Endothelial cell of umbilical vein (primary cell): ENCODE measurements around the gene TOR4A. TPM values are rescaled to one million over a fixed set of nuclear protein-coding genes. Genes with fewer than 3 reads are reported as not detected.

Experiments
- BruUV-seq: library from RNA; stranded (reverse); fragments of 400-500 nt; replicated peaks from 2 replicates; lab custom pipeline; 2021; lab: Mats Ljungman, UMichigan
- CTCF ChIA-PET: fragments of 300-600, 350-600 bp; sonication (Branson Sonifier 250); formaldehyde crosslinking; loops from one replicate; lab custom pipeline; 2021; ENCODE audit warnings: antibody characterized with exemption, inconsistent platforms; lab: Charles Lee
- POLR2A ChIA-PET: fragments of 300-600, 350-600 bp; sonication (Branson Sonifier 250); formaldehyde crosslinking; loops from one replicate; lab custom pipeline; 2021; ENCODE audit warnings: antibody characterized with exemption, inconsistent platforms; lab: Charles Lee
- DNase-seq: peaks from one replicate; pipeline ENCODE4 v3.0.0-alpha.2; 2011; ENCODE audit warnings: low read depth, low spot score
- FAIRE-seq: peaks from 2 replicates; lab custom pipeline; 2011; peaks lifted over from hg19 to GRCh38; lab: Jason Lieb, UNC
- H2AFZ ChIP-seq: 2 replicates; pipeline ENCODE4 v1.6.0; 2012; ENCODE audit warnings: low read depth, low read length, control low read depth, inconsistent platforms
- H3K27ac ChIP-seq: 2 replicates; pipeline ENCODE4 v1.5.1; 2011; ENCODE audit warnings: low read depth, mild to moderate bottlenecking, control low read depth, low read length, moderate library complexity; ENCODE audit not compliant: insufficient read depth
- H3K27me3 ChIP-seq, 2 experiments: 2 replicates each; pipeline versions ENCODE4 v1.6.0 to v1.6.1; 2011; ENCODE audit warnings: low read length in 2 of 2, mixed read lengths in 1 of 2; ENCODE audit not compliant: control insufficient read depth in 2 of 2, insufficient read depth in 2 of 2
- H3K36me3 ChIP-seq, 2 experiments: 2 replicates in 1 of 2; 3 replicates in 1 of 2; pipeline ENCODE4 v1.5.1; 2011; ENCODE audit warnings: low read length in 2 of 2, mild to moderate bottlenecking in 1 of 2, moderate library complexity in 1 of 2; ENCODE audit not compliant: control insufficient read depth in 2 of 2, insufficient read depth in 2 of 2; ENCODE audit errors: extremely low read depth in 1 of 2
- H3K4me1 ChIP-seq: 3 replicates; pipeline ENCODE4 v1.5.1; 2011; ENCODE audit warnings: mild to moderate bottlenecking, low read length; ENCODE audit not compliant: control insufficient read depth, insufficient read depth; ENCODE audit errors: extremely low read depth
- H3K4me2 ChIP-seq: 2 replicates; pipeline ENCODE4 v1.6.1; 2011; ENCODE audit warnings: low read length, control low read depth, mixed read lengths; ENCODE audit not compliant: insufficient read depth
- H3K4me3 ChIP-seq, 3 experiments: fragments of 200-600 bp in 1 of 3; sonication (generic), shearing (Covaris generic) in 1 of 3; replicated peaks in 1 of 3; 2 replicates each; pipeline ENCODE4 v1.5.1; 2011 to 2016; ENCODE audit warnings: control low read depth in 3 of 3, low read length in 3 of 3, mild to moderate bottlenecking in 2 of 3, inconsistent platforms in 1 of 3, low read depth in 1 of 3, moderate library complexity in 1 of 3; ENCODE audit not compliant: insufficient read depth in 1 of 3
- H3K79me2 ChIP-seq: 2 replicates; pipeline ENCODE4 v1.6.0; 2012; ENCODE audit warnings: low read length, inconsistent platforms; ENCODE audit not compliant: control insufficient read depth, insufficient read depth
- H3K9ac ChIP-seq: replicated peaks from 2 replicates; pipeline ENCODE3; 2011; ENCODE audit warnings: low read length, control low read depth; ENCODE audit not compliant: insufficient read depth; ENCODE audit errors: extremely low read depth
- H3K9me1 ChIP-seq: replicated peaks from 3 replicates; pipeline ENCODE4 v1.6.0; 2011; ENCODE audit warnings: mild to moderate bottlenecking, low read length; ENCODE audit not compliant: control insufficient read depth, insufficient read depth; ENCODE audit errors: extremely low read depth
- H3K9me3 ChIP-seq: replicated peaks from 2 replicates; pipeline ENCODE4 v1.5.1; 2012; ENCODE audit warnings: low read length, inconsistent platforms; ENCODE audit not compliant: control insufficient read depth, insufficient read depth
- H4K20me1 ChIP-seq: replicated peaks from 2 replicates; pipeline ENCODE3; 2011; ENCODE audit warnings: mild to moderate bottlenecking, low read length; ENCODE audit not compliant: control insufficient read depth, insufficient read depth; ENCODE audit errors: extremely low read depth
- EZH2 ChIP-seq: IDR thresholded peaks from 2 replicates; pipeline ENCODE4 v1.6.1; 2012; ENCODE audit warnings: borderline replicate concordance, low read depth, mild to moderate bottlenecking, moderate library complexity, low read length, inconsistent platforms; ENCODE audit not compliant: severe bottlenecking
- FOS ChIP-seq: IDR thresholded peaks from 2 replicates; pipeline ENCODE4 v1.6.1; 2011; ENCODE audit warnings: mild to moderate bottlenecking, low read length, moderate library complexity, borderline replicate concordance; ENCODE audit not compliant: insufficient read depth
- GATA2 ChIP-seq: IDR thresholded peaks from 2 replicates; pipeline ENCODE4 v1.7.0; 2011; ENCODE audit warnings: low read depth, mild to moderate bottlenecking, moderate library complexity, mixed read lengths, low read length; ENCODE audit not compliant: insufficient read length, insufficient read depth
- JUN ChIP-seq: IDR thresholded peaks from 2 replicates; pipeline ENCODE4 v1.6.1; 2011; ENCODE audit warnings: borderline replicate concordance, low read depth; ENCODE audit not compliant: insufficient read length, insufficient read depth
- MYC ChIP-seq: IDR thresholded peaks from one replicate; pipeline ENCODE4 v1.6.1; 2011; ENCODE audit warnings: mild to moderate bottlenecking, low read depth, low read length
- POLR2A ChIP-seq: IDR thresholded peaks from 2 replicates; pipeline ENCODE4 v1.6.1; 2012; ENCODE audit warnings: low read depth, mild to moderate bottlenecking, control low read depth, low read length
- POLR2AphosphoS5 ChIP-seq: IDR thresholded peaks from 2 replicates; pipeline ENCODE4 v1.6.1; 2012; ENCODE audit warnings: low read depth, mild to moderate bottlenecking, control low read depth, low read length, moderate library complexity; ENCODE audit not compliant: insufficient read depth
- dilution Hi-C: fragments of 300-500 bp; cut with MboI; formaldehyde crosslinking; loops from one replicate; pipeline ENCODE4 v1.15.0; 2019; ENCODE audit warnings: low sequenced_read_pairs; ENCODE audit not compliant: extremely low pct_ligation_motif_present
- intact Hi-C: fragments of 100-400 bp; cut with micrococcal nuclease; formaldehyde crosslinking; loops from one replicate; pipeline ENCODE4 v1.10.0; 2022
- polyA plus RNA-seq, 4 experiments: library from polyadenylated mRNA; depleted of rRNA in 3 of 4; stranded (reverse) in 3 of 4; unstranded in 1 of 4; fragments of >200 nt; gene quantifications; 2 replicates each; pipeline versions ENCODE4 v1.2.1 to v1.2.3, GENCODE V29; 2011 to 2012; ENCODE audit warnings: missing spikeins in 1 of 4
- total RNA-seq: library from RNA; stranded (reverse); gene quantifications from 2 replicates; pipeline ENCODE4 v1.2.3, GENCODE V29; 2021
- TF ChIP-seq, protein P1 (sequence below): IDR thresholded peaks from 2 replicates; pipeline ENCODE4 v1.6.1; 2011; ENCODE audit not compliant: insufficient read depth, insufficient read length
- TF ChIP-seq, protein P2 (sequence below), 2 donors: IDR thresholded peaks; 1 replicate in 1 of 2; 2 replicates in 1 of 2; pipeline ENCODE4 v1.5.1; 2011; ENCODE audit warnings: low read length in 2 of 2, mild to moderate bottlenecking in 2 of 2, moderate library complexity in 2 of 2, control low read depth in 1 of 2, inconsistent platforms in 1 of 2, low read depth in 1 of 2; ENCODE audit not compliant: insufficient read depth in 1 of 2; ENCODE audit errors: extremely low read depth in 1 of 2

TOR4A gene
- total and polyA plus RNA-seq, 2 donors (not counting 3 experiments of a cell fraction or from before 2014, with no cell fraction given), result 32.4 to 48.0 TPM

DNA sequence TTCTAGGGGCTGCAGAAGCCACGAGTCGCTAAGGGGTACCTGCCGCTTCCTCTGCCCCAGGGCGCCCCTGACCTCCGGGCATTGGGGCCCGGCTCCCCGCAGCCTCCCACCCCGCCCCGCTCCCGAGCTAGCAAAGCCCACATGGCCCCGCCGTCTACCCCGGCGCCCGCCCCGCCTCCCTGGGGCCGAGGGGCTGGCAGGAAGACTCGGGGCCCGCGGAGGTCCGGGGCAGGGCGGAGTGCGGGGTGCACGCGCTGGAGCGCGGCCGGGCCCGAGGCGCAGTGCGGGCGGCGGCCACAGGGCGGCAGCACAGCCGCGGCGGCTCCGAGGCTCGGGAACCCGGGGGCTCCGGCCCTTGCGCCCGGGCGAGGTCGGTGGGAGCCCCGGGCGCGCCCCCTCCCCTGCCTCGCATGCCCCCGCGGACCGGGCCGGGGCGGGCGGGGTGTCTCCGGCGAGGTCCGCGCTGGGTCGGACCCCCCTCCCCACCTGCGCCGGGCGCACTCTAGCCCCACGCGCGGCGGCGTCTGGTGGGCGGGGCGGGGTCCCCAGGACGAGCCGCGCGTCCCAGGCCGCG lies 17.8 kb downstream of the TOR4A start:
- Histone ChIP-seq H2AFZ (peak overlapping the region; percentile 15), H3K9me3 (no peaks in the 10 kb centered on the region), H4K20me1 (no peaks in the 10 kb centered on the region), H3K9ac (peak overlapping the region; percentile 66), H3K27ac (peak overlapping the region; percentile 58), H3K4me3 (peak overlapping the region in 2 of 3 experiments; percentile 31 to 64), H3K36me3 (no peaks in the 10 kb centered on the region), H3K79me2 (peaks cover 13% of the 10 kb centered on the region), H3K4me1 (peaks cover 44% of the 10 kb centered on the region), H3K4me2 (peak overlapping the region; percentile 10), H3K9me1 (no peaks in the 10 kb centered on the region), H3K27me3 (no peaks in the 10 kb centered on the region)
- intact Hi-C loops (no loop called here), dilution Hi-C loops (no loop called here)
- no TSS peak for BruUV-seq
- POLR2A ChIA-PET, result interaction anchor here (0.7 kb wide), 1 partner anchor 18 kb away, joined by 11 read pairs; the partner anchor contains the start of gene TOR4A
- CTCF ChIA-PET, result interaction anchor here (1.1 to 2.8 kb wide), 5 partner anchors 8 to 128 kb away, joined by 4 to 20 read pairs (median 9); partner anchors contain the start of genes EXD3, NOXA1 and TOR4A
- no peak for FAIRE-seq
- TF ChIP-seq FOS, result no peak
- peak; percentile 52 for TF ChIP-seq POLR2AphosphoS5
- TF ChIP-seq JUN, result no peak
- peak; percentile 22 for TF ChIP-seq POLR2A
- no peak for TF ChIP-seq GATA2
- TF ChIP-seq, protein P1, sequence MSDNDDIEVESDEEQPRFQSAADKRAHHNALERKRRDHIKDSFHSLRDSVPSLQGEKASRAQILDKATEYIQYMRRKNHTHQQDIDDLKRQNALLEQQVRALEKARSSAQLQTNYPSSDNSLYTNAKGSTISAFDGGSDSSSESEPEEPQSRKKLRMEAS, result no peak
- TF ChIP-seq, protein P2, sequence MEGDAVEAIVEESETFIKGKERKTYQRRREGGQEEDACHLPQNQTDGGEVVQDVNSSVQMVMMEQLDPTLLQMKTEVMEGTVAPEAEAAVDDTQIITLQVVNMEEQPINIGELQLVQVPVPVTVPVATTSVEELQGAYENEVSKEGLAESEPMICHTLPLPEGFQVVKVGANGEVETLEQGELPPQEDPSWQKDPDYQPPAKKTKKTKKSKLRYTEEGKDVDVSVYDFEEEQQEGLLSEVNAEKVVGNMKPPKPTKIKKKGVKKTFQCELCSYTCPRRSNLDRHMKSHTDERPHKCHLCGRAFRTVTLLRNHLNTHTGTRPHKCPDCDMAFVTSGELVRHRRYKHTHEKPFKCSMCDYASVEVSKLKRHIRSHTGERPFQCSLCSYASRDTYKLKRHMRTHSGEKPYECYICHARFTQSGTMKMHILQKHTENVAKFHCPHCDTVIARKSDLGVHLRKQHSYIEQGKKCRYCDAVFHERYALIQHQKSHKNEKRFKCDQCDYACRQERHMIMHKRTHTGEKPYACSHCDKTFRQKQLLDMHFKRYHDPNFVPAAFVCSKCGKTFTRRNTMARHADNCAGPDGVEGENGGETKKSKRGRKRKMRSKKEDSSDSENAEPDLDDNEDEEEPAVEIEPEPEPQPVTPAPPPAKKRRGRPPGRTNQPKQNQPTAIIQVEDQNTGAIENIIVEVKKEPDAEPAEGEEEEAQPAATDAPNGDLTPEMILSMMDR (IDR thresholded peaks at IDR 0.05; ENCODE audit: extremely low read depth in 1 of 2, insufficient read depth in 1 of 2, low read depth in 1 of 2, low read length in 2 of 2), result peak; percentile 44 to 76
- TF ChIP-seq MYC, result no peak
- TF ChIP-seq EZH2, result no peak
- peak; percentile 43 for DNase-seq
